Measurements from ENCODE around the gene QRICH1. TPM values are rescaled to one million over a fixed set of nuclear protein-coding genes. Genes with fewer than 3 reads are reported as not detected.

QRICH1 gene, protein sequence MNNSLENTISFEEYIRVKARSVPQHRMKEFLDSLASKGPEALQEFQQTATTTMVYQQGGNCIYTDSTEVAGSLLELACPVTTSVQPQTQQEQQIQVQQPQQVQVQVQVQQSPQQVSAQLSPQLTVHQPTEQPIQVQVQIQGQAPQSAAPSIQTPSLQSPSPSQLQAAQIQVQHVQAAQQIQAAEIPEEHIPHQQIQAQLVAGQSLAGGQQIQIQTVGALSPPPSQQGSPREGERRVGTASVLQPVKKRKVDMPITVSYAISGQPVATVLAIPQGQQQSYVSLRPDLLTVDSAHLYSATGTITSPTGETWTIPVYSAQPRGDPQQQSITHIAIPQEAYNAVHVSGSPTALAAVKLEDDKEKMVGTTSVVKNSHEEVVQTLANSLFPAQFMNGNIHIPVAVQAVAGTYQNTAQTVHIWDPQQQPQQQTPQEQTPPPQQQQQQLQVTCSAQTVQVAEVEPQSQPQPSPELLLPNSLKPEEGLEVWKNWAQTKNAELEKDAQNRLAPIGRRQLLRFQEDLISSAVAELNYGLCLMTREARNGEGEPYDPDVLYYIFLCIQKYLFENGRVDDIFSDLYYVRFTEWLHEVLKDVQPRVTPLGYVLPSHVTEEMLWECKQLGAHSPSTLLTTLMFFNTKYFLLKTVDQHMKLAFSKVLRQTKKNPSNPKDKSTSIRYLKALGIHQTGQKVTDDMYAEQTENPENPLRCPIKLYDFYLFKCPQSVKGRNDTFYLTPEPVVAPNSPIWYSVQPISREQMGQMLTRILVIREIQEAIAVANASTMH
- 100 to 1,000 TPM; 210 to 255 TPM for total RNA-seq
- 79.6 TPM for polyA plus RNA-seq (2013, experiment 1 of 2)
- polyA plus RNA-seq (2013, experiment 2 of 2) = 90.2 TPM
- 2.9 to 21.8 (median 8.9) reads per million in 172 experiments for total RNA-seq

GRCh38 chr3:49093853-49094767, at the start of gene QRICH1:
Gene QRICH1, minus strand, starts transcription at chr3:49094071. Its CDS starts 17,054 bp downstream, at chr3:49077017.
- ATAC-seq (ENCODE audit: poor library complexity) = peak; percentile 76
- H3K27ac ChIP-seq (ENCODE audit: low read depth in 1 of 2, low read length in 2 of 2) = peak within 1 kb of the TSS; percentile 74 to 93
- H3K4me1 ChIP-seq (ENCODE audit: insufficient read depth, low read length) = peaks cover 43% of the 10 kb centered on the region
- DNase-seq = peak; percentile 91 to 98 (median 94)
- H3K9me3 Mint-ChIP-seq = no peaks in the 10 kb centered on the region
- POLR2A ChIA-PET = interaction anchor here (0.6 to 3.6 kb wide), 45 partner anchors 10 to 1475 kb away, joined by 3 to 92 read pairs (median 5); partner anchors contain the start of genes AMIGO3, ARIH2, CELSR3 and DAG1
- peaks cover 59% of the 10 kb centered on the region for H3K36me3 Mint-ChIP-seq (ENCODE audit: low read depth)
- H3K4me3 Mint-ChIP-seq = peak within 1 kb of the TSS; percentile 96
- peak within 1 kb of the TSS; percentile 95 for H3K27ac Mint-ChIP-seq
- CTCF ChIA-PET = interaction anchor here (0.6 to 3.8 kb wide), 29 partner anchors 9 to 459 kb away, joined by 3 to 28 read pairs (median 5); partner anchors contain the start of genes IMPDH2, KLHDC8B, NDUFAF3 and QARS1
- H3K4me1 Mint-ChIP-seq (ENCODE audit: low read depth) = peaks cover 46% of the 10 kb centered on the region
- TF ChIP-seq CTCF (IDR thresholded peaks at IDR 0.05) = peak; percentile 57
- intact Hi-C loops (cut with DNase I, micrococcal nuclease) = loop anchor here (1.0 to 5.0 kb wide), 14 partner anchors 10 to 1617 kb away; partner anchors contain the start of genes QARS1 (in 2 of the 2), CCDC71 (in 1 of the 2), DAG1 (in 1 of the 2) and NDUFAF3 (in 1 of the 2)
- H3K4me3 ChIP-seq (ENCODE audit: low read length) = peak within 1 kb of the TSS; percentile 87
- peaks cover 37% of the 10 kb centered on the region for H3K36me3 ChIP-seq (ENCODE audit: insufficient read depth, low read length)
- no peaks in the 10 kb centered on the region for H3K27me3 ChIP-seq (ENCODE audit: control insufficient read depth in 1 of 2, insufficient read depth in 2 of 2, low read length in 2 of 2)
- H3K9me3 ChIP-seq (ENCODE audit: control insufficient read depth in 1 of 2, insufficient read depth in 1 of 2, low read length in 2 of 2) = no peaks in the 10 kb centered on the region
- H3K27me3 Mint-ChIP-seq = no peaks in the 10 kb centered on the region

DNA sequence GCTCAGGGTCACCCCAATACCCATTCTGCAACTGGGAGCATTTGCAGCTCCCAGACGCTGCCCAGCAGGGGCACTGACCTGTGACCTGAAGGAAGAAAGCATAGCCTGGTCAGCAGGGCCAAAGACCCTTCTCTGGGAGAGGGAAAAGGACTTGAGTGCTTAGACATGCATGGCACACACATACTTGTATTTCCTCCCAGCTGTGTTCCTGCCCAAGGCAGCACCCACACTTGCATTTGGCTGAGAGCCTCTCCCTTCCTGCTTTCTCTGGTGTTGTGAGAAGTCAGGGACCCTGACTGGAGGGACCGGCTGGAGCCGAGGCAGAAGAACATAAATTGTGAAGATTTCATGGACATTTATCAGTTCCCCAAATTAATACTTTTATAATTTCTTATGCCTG, 46.2 kb upstream of the QRICH1 start:
- Histone ChIP-seq H3K27ac (ENCODE audit: low read depth in 1 of 2, low read length in 2 of 2) (no peak overlapping the region), H3K9me3 (ENCODE audit: control insufficient read depth in 1 of 2, insufficient read depth in 1 of 2, low read length in 2 of 2) (peaks cover 0 to 5% of the 10 kb centered on the region in 2 experiments), H3K27me3 (ENCODE audit: control insufficient read depth in 1 of 2, insufficient read depth in 2 of 2, low read length in 2 of 2) (peaks cover 0 to 5% of the 10 kb centered on the region in 2 experiments), H3K4me1 (ENCODE audit: insufficient read depth, low read length) (no peaks in the 10 kb centered on the region), H3K4me3 (ENCODE audit: low read length) (no peak overlapping the region), H3K36me3 (ENCODE audit: insufficient read depth, low read length) (no peaks in the 10 kb centered on the region)
- H3K27ac Mint-ChIP-seq = no peak overlapping the region
- DNase-seq (no peak), ATAC-seq (ENCODE audit: poor library complexity) (no peak)
- H3K27me3 Mint-ChIP-seq = peaks cover 27% of the 10 kb centered on the region
- CTCF ChIA-PET = no interaction called here
- H3K4me1 Mint-ChIP-seq (ENCODE audit: low read depth) = no peaks in the 10 kb centered on the region
- intact Hi-C loops (cut with DNase I, micrococcal nuclease) = no loop called here
- peaks cover 2% of the 10 kb centered on the region for H3K9me3 Mint-ChIP-seq
- no peak overlapping the region for H3K4me3 Mint-ChIP-seq
- TF ChIP-seq CTCF (IDR thresholded peaks at IDR 0.05) = no peak
- POLR2A ChIA-PET = no interaction called here
- H3K36me3 Mint-ChIP-seq (ENCODE audit: low read depth) = no peaks in the 10 kb centered on the region
